ENCODE results near the gene NACC1.

The NACC1 gene

GRCh38 chr19:13087795-13088537, 30.1 kb upstream of the NACC1 start:
- in situ Hi-C loops (cut with MboI; ENCODE audit: low sequenced_read_pairs) = no loop called here

- in situ Hi-C loops (cut with MboI; ENCODE audit: low sequenced_read_pairs) = no loop called here
Observed at GRCh38 chr19:13089139-13089856, 28.8 kb upstream of the NACC1 start.

DNA sequence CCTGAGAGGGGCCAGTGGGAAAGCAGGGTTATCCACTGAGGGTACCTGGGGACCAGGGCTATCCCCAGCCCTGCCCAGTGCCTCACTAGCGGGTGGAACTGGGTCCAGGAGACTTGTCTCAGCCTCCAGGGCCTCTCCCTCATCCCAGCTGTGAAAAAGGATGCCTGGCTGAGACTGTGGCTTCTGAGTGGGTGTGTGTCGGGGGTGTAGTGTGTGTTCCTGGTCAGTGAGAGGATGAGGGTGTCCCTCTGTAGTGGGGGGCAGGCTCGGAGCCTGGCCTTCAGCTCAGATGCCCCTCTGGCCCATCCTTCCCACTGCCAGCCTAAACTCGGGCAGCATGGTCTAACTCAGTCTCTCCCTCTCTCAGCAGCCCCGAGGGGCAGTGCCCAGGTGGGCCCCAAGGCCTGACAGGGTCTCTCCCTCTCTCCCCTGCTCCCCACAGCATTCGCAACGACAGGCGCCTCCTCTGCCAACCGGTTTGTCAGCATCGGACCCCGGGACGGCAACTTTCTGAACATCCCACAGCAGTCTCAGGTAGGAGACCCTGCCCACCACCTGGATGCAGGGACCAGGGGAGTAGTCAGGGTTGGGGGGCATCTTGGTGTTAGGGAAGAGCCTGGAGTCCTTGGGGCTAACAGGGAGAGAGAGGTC, 28.1 kb upstream of the NACC1 start:
- in situ Hi-C loops (cut with MboI; ENCODE audit: low sequenced_read_pairs) = loop anchor here (5.0 kb wide), 1 partner anchor 118 kb away; no protein-coding TSS in a partner anchor

DNA sequence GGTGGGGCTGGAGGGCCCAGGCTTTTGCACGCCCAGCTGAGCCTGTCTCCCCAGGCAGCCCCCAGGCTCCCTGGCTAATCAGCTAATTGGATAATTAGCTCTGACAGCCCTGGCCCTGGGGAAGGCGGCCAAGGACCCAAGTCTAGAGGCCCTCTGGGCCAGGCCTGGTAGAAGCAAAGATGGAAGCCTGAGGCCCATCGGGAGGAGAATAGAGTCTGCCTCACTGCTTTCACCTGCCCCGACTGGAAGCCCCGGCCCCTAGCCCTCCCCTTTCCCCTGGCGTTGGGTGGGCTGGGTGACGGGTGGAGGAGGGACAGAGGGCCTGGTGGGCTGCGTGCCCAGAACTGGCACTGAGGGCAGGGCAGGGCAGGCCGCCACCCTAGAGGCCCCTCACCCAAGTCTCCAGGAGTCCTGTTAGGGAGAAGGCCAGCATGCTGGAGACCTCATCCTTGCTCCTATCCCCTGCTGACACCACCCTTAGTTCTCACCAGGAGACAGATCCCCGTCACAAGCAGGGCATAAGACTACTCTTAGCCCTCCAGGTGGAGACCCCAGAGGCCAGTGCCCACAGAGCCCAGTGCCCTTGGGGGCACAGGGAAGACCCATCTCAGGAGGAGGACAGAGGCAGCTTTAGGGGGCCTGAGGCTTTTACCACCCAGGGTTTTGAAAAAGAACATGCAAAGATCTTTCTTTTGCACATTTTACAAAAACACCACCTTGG, 27.4 kb upstream of the NACC1 start:
- in situ Hi-C loops (cut with MboI; ENCODE audit: low sequenced_read_pairs) = loop anchor here (5.0 kb wide), 1 partner anchor 118 kb away; no protein-coding TSS in a partner anchor

DNA sequence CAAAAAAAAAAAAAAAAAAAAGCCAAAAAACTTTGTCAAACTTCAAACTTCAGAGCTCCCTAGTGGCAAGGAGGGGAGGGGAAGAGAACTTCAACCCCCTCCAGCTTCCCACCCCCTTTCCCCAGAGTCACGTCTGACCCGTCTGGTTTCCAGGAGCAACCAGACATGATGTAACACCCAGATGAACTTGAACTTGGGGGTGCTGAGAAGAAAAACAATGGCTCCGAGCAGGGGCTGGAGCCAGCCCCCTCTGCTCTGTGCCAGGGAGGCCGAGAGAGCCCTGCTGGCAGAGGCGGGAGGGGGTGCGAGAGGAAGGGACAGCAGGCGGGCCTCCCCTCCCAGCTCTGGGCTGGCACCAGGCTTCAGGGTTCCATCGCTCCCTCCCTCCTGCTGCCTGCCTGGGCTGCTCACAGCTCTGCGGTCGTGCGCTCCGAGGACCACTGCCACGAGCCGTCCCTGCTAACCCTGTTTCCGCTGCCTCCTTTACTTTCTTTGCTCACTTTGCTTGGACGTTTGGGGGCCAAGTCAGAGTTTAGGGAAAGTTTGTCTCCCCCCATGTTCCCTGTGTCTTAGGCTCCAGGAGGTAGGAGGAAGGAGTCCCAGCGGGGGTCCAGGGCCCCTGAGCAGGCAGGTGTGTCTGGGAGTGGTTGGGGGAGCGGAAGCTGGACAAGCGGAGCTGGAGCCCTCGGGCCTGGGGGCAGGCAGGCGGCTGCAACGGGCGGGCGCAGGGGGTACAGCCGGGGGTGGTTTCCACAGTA, 26.5 kb upstream of the NACC1 start:
- in situ Hi-C loops (cut with MboI; ENCODE audit: low sequenced_read_pairs) = loop anchor here (5.0 kb wide), 1 partner anchor 119 kb away; no protein-coding TSS in a partner anchor

DNA sequence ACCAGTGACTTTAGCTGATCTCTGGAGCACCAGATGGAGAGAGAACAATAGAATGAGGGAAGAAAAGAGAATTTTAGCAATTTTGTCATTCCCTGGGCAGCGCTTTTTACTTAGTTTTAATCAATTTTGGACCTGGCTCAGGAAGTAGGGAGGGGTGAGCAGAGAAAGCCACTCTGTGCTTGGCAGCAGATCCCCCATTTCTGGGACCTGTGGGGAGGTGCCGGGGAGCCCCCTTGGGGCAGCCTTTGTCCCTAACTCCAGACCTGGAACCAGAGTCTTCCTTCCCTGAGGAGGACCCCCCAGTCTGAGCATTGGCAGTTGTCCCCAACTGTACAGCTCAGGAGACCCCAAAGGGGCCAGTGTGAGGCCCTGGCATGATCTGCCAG, 25.9 kb upstream of the NACC1 start:
- in situ Hi-C loops (cut with MboI; ENCODE audit: low sequenced_read_pairs) = loop anchor here (5.0 kb wide), 1 partner anchor 120 kb away; no protein-coding TSS in a partner anchor

DNA sequence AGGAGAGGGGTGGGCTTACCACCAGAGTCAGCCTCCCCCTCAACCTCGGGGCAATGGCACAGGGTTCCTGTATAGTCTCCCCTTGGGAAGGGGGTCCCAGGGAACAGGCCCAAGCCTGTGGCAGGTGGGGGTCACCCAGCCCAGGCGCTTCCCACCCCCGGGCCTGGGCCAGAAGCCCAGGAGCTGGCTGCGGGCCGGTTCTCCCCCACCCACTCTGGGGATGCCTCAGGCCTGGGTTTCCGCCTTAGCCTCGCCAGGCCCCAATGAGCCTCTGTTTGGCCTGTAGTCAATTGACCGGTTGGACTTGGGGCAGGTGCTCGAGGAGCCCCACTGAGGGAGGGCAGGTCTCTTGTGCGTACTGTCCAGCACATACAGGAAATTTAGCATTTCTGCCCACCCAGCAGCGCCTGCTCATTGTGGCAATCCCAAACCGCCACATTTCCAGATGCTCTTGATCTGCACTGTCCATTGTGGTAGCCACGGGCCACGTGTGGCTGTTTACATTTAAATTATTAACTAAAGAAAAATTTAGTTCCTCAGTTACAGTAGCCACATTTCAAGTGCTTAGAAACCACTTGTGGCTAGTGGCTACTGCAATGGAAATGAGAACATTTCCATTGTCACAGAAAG, 25.3 kb upstream of the NACC1 start:
- in situ Hi-C loops (cut with MboI; ENCODE audit: low sequenced_read_pairs) = loop anchor here (5.0 kb wide), 1 partner anchor 120 kb away; no protein-coding TSS in a partner anchor

DNA sequence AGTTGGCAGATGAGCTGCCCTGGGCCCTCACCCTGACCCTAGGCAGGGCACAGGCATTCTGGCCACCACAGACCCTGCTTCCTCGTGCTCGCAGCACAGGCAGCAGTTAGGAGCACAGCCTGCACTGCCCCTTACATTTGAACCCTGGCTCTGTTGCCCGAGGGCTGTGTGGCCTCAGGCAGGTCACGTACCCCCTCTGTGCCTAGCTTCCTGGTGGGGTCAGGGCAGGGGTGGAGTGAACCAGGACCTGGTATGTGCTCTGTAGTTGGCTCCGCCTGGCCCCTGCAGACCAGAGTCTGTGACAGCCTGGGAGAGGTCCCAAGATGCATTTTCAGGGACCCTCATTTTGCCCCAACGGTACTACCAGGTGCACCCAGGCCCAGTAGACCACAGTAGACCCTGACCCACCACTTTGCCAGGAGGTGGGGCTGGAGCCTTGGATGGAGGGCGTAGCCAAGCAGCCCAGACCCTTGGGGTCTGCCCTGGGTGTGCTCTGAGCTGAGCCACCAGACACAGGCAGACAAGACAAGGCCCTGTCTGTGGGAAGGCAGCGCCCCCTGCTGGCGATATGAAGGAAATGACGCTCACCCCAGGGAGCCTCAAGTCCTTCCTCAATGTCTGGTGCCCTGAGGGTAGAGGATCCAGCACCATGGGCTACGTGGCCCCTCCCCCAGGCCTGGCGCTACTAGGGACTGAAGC, 24.5 kb upstream of the NACC1 start:
- in situ Hi-C loops (cut with MboI; ENCODE audit: low sequenced_read_pairs) = loop anchor here (5.0 kb wide), 1 partner anchor 121 kb away; no protein-coding TSS in a partner anchor

GRCh38 chr19:13094106-13094504, 24.0 kb upstream of the NACC1 start:
- in situ Hi-C loops (cut with MboI; ENCODE audit: low sequenced_read_pairs) = loop anchor here (5.0 kb wide), 1 partner anchor 122 kb away; no protein-coding TSS in a partner anchor

DNA sequence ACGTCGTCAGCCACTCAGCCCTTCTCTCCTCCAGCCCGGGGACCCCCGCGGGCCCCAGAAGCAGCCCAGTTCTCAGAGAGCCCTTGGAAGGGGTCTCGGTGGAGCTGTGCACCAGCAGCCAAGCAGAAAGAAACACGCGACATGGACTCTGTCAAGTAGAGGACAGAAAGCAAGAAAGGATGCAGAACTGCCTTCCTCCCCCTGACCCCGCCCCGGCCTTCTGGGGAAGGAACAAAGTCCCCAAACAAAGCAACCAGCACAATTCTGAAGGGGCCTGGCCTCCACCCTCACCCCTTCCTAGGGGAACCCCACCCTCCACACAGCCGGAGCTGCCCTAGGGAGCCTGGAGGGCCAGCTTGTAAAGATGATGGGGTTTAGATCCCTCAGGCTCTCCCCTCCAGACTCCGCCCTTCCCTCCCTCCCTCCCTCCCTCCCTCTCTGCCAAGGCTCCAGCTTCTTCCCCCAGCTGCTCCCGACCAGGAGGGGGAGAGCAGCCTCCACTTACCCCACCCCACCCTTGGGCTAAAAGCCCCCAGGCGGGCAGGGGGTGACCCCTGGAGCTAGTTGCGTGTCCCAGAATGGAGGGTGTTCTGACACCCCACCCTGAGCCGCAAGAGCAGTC, 23.2 kb upstream of the NACC1 start:
- in situ Hi-C loops (cut with MboI; ENCODE audit: low sequenced_read_pairs) = loop anchor here (5.0 kb wide), 1 partner anchor 123 kb away; no protein-coding TSS in a partner anchor

DNA sequence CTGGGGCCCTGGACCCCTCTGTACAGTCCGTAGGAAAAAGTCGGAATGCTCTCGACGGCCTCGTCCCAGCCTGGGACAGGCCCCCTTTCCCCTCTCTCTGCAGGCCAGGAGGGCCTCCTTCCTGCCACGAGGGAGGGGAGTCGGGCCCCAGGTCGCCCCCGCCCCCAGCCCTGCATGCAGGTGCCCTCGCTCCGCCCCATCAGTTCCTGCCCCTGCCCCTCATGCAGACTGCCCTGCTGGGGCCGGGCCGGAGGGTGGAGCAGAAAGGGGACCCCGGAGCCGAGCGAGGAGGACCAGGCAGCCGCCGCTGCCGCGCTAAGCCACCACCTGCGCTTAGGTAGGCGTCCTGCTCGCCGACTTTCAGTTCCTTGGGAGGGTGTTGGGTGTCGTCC, 22.7 kb upstream of the NACC1 start:
- in situ Hi-C loops (cut with MboI; ENCODE audit: low sequenced_read_pairs) = no loop called here

- in situ Hi-C loops (cut with MboI; ENCODE audit: low sequenced_read_pairs) = no loop called here
Observed at GRCh38 chr19:13095934-13096927, 21.8 kb upstream of the NACC1 start.

DNA sequence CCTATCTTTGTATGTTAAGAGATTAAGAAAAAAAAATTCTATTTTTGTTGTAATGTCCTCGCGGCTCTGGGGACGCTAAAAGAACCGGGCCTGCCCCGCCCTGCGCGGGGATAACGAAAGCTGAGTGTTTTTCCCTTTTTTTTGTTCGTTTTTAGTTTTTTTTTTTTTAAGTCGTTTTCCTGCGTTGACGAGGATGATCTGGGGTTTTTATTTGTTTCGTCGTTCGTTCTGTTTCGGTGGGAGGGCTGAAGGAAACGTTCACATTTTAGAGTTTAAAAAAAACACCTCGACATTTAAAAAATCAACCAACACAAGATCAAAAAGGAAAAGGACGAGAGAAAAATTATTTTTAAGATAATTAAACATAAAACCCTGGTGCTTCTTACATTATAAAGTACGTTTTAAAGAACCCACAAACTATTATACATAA, 21.0 kb upstream of the NACC1 start:
- in situ Hi-C loops (cut with MboI; ENCODE audit: low sequenced_read_pairs) = no loop called here

DNA sequence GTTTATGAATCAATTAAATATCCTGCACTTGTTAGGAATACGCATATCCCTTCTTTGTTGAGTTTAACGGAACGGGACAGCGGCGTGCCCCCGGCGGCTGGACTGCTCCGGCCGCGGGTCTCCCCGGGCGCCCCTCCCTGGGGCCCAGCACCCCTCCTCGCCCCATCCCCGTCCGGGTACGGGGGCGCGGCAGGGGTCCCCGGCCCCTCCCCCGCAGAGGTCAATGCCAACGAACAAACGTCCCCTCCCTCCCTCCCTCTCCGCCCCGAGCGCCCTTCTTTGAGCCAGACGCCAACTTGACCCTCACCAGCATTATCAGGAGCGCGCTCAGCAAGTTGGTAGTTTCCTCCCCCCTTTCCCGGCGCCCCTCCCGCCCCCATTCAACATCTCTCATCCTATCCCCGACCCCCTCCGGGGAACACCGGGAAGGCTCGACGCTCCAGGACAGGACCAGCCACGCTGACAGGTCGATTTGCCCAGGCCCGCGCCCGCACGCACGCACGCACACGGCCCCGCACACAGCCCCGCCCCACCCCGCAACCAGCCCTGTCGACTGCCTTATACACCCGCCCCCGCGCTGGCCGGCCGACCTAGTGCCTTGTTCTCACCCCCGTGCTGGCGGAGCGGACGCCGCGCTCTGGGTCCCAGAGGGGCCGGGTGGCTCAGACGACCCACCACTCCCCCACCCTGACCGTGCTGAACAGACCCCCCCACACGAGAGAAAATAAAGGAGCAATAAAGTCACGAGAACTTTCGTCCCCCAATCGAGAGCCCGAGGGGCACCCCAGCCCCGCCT, 20.4 kb upstream of the NACC1 start:
- in situ Hi-C loops (cut with MboI; ENCODE audit: low sequenced_read_pairs) = no loop called here

DNA sequence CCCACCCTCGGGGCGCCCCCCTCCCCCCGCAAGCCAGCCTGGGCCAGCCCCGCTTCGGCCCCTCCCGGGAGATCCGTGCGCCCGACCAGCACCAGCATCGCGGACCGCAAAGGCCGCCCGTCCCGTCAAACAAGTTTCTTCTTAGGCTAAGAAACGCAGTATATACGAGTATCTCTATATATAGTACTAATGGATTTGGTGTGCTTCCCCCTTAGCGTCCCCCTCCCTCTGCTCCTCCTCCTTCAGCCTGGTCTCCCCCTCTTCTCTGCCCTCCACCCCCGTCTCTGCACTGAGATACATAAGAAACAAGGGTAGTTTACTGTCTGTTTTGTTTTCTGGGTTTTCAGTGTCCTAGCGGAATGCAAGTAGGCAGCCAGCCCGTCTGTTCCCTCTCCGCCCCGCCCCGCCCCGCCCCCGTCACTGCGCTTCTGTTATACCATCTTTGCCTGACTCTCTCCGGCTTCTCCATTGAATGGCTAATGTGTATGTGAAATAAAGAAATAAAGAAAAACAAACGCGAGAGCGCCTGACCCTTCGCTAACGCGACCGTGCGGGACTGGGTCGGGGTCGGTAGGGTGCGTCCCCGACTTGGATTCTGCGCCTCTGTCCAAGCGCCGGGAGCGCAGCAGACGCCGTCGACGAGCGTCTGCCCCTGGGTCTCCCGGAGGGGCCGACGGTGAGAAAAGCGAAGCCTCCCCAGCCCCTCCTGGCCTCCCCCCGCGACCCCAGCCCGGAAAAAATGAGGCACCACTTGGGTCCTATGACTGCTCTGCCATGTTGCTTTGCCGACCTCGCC, 19.6 kb upstream of the NACC1 start:
- in situ Hi-C loops (cut with MboI; ENCODE audit: low sequenced_read_pairs) = no loop called here
